Activated T-cell treated with anti-CD3 and anti-CD28 coated beads, Interleukin-2, amount 50 U/mL, for 24 hours (primary cell): ENCODE results near the gene HTN1.

Experiments used
- DNase-seq: peaks from one replicate; pipeline ENCODE4 v3.0.0-alpha.2; 2020
- H3K27ac Mint-ChIP-seq: 2 replicates; pipeline ENCODE4 v1.8.0; 2020; ENCODE audit warnings: mild to moderate bottlenecking, mixed read lengths
- H3K27me3 Mint-ChIP-seq: 2 replicates; pipeline ENCODE4 v1.8.0; 2020; ENCODE audit warnings: mixed read lengths
- H3K36me3 Mint-ChIP-seq: 2 replicates; pipeline ENCODE4 v1.8.0; 2020; ENCODE audit warnings: low read depth, mixed read lengths
- H3K4me1 Mint-ChIP-seq: 2 replicates; pipeline ENCODE4 v1.8.0; 2020; ENCODE audit warnings: low read depth, mixed read lengths
- H3K4me3 Mint-ChIP-seq: 2 replicates; pipeline ENCODE4 v1.8.0; 2020; ENCODE audit warnings: mild to moderate bottlenecking, moderate library complexity, mixed read lengths
- H3K9me3 Mint-ChIP-seq: 2 replicates; pipeline ENCODE4 v1.8.0; 2020; ENCODE audit warnings: mixed read lengths

The HTN1 gene

GRCh38 chr4:70099206-70099605, 49.0 kb downstream of the HTN1 start:
- H3K27ac Mint-ChIP-seq = no peak overlapping the region
- DNase-seq = no peak
- no peaks in the 10 kb centered on the region for H3K27me3 Mint-ChIP-seq
- H3K4me1 Mint-ChIP-seq = no peaks in the 10 kb centered on the region
- no peak overlapping the region for H3K4me3 Mint-ChIP-seq
- no peaks in the 10 kb centered on the region for H3K36me3 Mint-ChIP-seq
- no peaks in the 10 kb centered on the region for H3K9me3 Mint-ChIP-seq
